Nucleus accumbens (tissue), 56 donors: ENCODE results near the gene CSNK2A2.

ENCODE experiments used
- DNase-seq, 56 donors: peaks; one replicate each; lab custom pipeline; 2025; lab: John Stamatoyannopoulos, UW

CSNK2A2 gene

GRCh38 chr16:58198022-58198683 is at the start of gene CSNK2A2:
Gene CSNK2A2, minus strand, starts transcription at chr16:58198106. Its CDS starts 370 bp downstream, at chr16:58197736.
- peak in 42 of 56 donors; percentile 1 to 68 (median 28) for DNase-seq

- no peak for DNase-seq
Observed at GRCh38 chr16:58243528-58244004, 45.7 kb upstream of the CSNK2A2 start.

DNA sequence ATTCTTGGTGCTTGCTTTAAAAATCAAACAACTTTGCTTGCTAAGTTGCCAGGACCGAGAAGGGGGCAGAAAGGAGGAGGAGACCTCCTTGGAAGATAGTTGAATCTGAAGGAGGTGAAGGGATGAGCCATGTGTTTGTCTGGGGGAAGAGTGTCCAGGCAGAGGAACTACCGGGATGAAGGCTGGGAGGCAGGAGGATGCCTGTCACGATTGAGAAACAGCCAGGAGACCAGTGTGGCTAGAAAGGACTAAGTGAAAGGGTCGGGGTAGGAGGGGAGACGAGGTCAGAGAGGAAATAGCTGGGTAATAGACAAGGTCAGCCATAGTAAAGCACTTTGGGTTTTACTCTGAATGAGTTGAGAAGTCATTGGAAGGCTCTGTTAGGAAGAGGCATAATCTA is 38.9 kb upstream of the CSNK2A2 start:
- DNase-seq, result no peak

DNA sequence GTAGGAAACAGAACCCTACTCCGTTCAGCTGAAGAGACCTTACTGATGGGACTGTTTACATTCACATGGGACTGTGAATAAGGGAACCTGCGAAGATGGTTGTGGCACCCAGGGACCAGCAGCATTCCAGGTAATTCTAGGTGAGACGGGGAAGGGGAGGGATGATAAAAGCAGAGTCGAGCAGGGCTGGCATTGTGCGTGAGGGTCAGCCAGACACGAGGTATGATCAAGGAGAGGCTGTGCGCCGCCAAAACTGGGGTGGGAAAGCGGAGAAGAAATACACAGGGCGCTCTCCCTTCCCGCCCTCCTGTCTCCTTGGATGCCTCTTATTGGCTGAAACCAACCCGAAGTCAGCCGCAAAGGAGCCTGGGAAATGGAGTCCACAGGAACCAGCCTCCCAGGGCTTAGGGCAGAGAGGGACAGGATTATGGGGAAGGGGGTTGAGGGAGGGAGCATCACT is 38.4 kb upstream of the CSNK2A2 start:
- peak in 55 of 56 donors; percentile 3 to 88 (median 56) for DNase-seq

DNA sequence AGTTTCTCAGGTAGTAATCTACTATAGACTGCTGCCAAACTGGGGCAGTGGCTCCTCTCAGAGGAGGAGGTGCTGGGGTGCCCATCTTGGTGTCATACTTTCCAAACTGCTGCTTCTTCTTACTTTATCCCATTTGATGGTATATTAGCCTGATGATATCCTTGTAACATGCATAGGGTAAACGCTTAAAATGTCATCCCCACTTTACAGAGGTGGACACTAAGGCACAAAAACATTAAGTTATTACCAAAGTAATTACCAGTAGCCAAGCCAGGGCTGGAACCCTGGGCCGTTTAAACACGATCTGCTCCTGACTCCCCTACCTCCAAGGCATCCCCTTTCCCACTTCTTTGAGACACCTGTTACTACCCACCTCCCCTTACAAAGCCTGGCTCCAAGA is 37.8 kb upstream of the CSNK2A2 start:
- no peak for DNase-seq

- DNase-seq, result no peak
Observed at GRCh38 chr16:58234831-58235595, 37.1 kb upstream of the CSNK2A2 start.

GRCh38 chr16:58230259-58230658 is 32.4 kb upstream of the CSNK2A2 start:
- no peak for DNase-seq

DNA sequence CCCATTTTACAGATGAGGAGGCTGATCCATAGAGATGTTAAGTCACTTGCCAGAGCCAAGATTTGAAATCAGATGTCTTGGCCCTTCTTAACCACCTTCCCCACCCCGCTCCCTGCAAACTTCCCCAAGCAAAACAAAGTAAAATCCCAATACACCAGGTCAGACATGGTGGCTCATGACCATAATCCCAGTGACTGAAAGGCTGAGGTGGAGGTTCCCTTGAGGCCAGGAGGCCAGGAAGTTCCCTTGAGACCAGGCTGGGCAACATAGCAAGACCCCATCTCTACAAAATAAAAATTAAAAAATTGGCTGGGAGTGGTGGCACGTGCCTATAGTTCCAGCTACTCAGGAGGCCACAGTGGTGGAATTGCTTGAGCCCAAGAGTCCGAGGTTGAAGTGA is 28.9 kb upstream of the CSNK2A2 start:
- no peak for DNase-seq

GRCh38 chr16:58225965-58226602 is 28.2 kb upstream of the CSNK2A2 start:
- no peak for DNase-seq

GRCh38 chr16:58222532-58223316 is 24.8 kb upstream of the CSNK2A2 start:
- no peak for DNase-seq

- no peak for DNase-seq
Observed at GRCh38 chr16:58219432-58219831, 21.5 kb upstream of the CSNK2A2 start.

DNA sequence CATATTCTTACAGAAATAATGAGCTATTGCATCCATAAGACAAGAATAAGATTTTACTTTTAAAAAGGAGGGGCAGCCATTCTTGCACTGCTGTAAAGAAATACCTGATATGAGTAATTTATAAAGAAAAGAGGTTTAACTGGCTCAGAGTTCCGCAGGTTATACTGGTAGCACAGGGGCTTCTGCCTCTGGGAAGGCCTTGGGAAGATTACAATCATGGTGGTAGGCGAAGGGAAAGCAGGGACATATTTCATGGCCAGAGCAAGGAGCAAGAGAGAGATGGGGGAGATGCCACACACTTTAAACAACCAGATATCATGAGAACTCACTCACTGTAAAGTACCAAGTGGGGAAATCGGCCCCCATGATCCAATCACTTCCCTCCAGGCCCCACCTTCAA is 20.9 kb upstream of the CSNK2A2 start:
- no peak for DNase-seq

DNA sequence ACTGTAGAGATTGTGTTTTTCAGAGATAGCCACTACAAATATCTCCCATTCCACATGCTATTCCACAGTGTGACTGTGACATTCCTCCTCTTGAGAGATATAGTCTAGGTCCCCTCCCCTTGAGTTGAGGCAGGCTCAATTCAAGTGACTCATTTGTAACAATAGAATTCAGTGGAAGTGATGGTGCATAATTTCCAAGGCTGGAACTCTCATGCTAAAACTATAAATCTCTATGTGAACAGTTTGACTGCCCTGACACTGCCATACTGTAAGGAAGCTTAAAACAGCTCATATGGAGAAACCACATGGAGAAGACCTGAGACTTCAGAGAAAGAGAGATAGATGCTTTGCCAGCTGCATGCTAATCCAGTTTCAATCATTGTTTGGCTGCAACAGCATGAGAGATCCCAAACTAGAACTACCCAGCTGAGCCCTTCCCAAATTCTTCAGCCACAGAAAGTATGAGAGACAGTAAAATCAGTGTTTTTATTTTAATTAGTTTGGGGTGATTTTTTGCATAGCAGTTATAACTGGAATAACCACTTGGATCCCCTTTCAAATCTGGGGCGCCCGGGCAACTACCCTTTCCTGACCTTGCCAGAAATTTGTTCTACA is 19.5 kb upstream of the CSNK2A2 start:
- no peak for DNase-seq

DNA sequence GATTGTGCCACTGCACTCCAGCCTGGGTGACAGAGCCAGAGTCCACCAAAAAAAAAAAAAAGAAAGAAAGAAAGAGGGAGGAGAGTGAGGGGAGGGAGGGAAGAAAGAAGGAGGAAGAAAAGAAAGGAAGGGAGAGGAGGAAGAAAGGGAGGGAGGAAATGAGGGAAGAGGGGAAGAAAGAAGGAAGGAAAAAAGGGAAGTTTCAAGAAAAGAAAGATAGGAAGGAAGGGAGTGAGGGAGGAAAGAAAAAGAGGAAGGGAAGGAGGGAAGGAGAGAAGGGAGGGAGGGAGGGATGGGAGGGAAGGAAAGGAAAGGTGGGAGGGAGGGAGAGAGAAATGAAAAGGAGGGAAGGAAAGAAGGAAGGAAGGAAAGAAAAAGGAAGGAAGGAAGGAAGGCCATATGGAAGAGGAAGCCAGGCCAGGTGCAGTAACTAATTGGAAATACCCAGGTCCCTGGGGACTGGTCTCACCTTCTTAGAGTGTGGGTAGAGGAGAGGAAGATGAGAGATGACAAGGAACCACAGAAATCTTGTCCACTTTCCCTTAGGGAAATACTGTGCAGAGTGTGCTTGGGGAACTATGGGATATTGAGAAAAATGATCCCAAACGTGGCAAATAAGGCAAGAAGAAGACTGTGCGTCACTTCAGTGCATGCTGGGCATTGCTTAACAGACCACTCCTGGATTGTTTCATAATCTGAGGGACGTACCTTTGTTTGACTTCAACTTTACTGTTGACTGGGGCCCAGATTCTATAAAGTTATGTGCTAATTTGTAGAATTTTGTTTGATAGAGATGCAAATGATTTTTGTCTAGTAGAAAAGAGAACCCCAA is 15.1 kb upstream of the CSNK2A2 start:
- no peak for DNase-seq

GRCh38 chr16:58211846-58212245 is 13.9 kb upstream of the CSNK2A2 start:
- no peak for DNase-seq

GRCh38 chr16:58211245-58211644 is 13.3 kb upstream of the CSNK2A2 start:
- DNase-seq, result no peak

DNA sequence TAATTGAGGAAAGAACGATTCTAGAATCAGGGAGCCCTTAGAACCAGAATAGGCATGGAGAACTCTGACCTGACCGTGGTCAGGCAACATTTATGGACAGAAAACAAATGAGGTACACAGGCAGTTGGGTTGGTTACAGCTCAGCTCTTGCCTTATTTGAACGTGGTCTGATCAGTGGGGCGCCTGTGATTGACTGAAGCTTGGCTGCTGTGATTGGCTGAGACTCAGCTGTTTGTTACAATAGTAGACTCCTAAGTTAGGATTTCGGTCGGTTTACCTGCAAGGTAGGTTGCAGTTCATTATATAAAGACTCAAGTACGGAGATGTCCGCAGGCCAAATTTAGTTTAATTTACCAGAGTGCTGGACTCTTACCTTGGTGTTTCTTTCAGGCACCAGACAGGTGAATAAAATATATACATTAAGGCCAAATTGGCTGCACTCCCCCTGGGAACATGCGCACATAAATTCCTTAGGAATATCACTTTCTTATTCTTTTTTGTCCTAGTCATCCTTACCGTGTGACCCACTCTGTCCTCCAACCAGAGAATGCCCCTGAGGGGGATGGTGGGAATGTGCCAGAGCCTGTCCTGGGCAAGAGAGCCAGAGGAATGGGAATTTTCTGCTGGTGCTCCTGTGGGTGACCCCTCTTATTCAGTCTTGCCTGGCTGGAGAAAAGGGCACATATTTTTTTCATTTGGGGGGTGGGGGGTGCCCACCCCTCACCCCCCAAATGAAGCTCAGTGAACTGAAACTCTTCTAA is 7.5 kb upstream of the CSNK2A2 start:
- no peak for DNase-seq

- DNase-seq, result no peak
Observed at GRCh38 chr16:58201163-58201562, 3.3 kb upstream of the CSNK2A2 start.
